HepG2 (cell line): Measurements from ENCODE around the gene SLC12A5. TPM values are rescaled to one million over a fixed set of nuclear protein-coding genes. Genes with fewer than 3 reads are reported as not detected.

ENCODE experiments used
- CHD4 ChIP-seq: fragments of 200-600 bp; sonication (generic); IDR thresholded peaks from 2 replicates; pipeline ENCODE4 v1.7.0; 2017; ENCODE audit warnings: mild to moderate bottlenecking, low read length, borderline replicate concordance
- FOSL1 ChIP-seq: sonication (generic); formaldehyde crosslinking; IDR thresholded peaks from 2 replicates; pipeline ENCODE4 v1.9.0; 2021; ENCODE audit warnings: missing genetic modification reagents, borderline replicate concordance
- HIVEP1 ChIP-seq: sonication (generic); formaldehyde crosslinking; IDR thresholded peaks from 2 replicates; pipeline ENCODE4 v1.4.0; 2020; ENCODE audit warnings: mild to moderate bottlenecking, missing genetic modification reagents
- HNRNPL ChIP-seq: fragments of 200-400 bp; formaldehyde crosslinking; IDR thresholded peaks from 2 replicates; pipeline ENCODE4 v1.6.1; 2017; ENCODE audit warnings: mild to moderate bottlenecking, low read depth, low read length
- IRX3 ChIP-seq: sonication (generic); formaldehyde crosslinking; IDR thresholded peaks from 2 replicates; pipeline ENCODE4 v1.8.1; 2023; ENCODE audit warnings: mild to moderate bottlenecking, low read depth, missing genetic modification reagents, borderline replicate concordance
- KDM6A ChIP-seq: IDR thresholded peaks from 2 replicates; pipeline ENCODE4 v1.6.1; 2016; ENCODE audit warnings: low read depth
- MTA1 ChIP-seq: sonication (generic); formaldehyde crosslinking; IDR thresholded peaks from 2 replicates; pipeline ENCODE4 v1.4.0; 2020; ENCODE audit warnings: missing genetic modification reagents, mild to moderate bottlenecking, borderline replicate concordance
- REPIN1 ChIP-seq: sonication (generic); formaldehyde crosslinking; IDR thresholded peaks from 2 replicates; pipeline ENCODE4 v1.8.0; 2022; ENCODE audit warnings: missing genetic modification reagents, low read depth, mild to moderate bottlenecking, borderline replicate concordance
- SPEN ChIP-seq: sonication (generic); formaldehyde crosslinking; IDR thresholded peaks from 2 replicates; pipeline ENCODE4 v1.5.1; 2020; ENCODE audit warnings: low read depth, mild to moderate bottlenecking, missing genetic modification reagents
- TOPORS ChIP-seq: sonication (generic); formaldehyde crosslinking; IDR thresholded peaks from 2 replicates; pipeline ENCODE4 v1.8.0; 2023; ENCODE audit warnings: mild to moderate bottlenecking, missing genetic modification reagents
- YEATS4 ChIP-seq: sonication (generic); formaldehyde crosslinking; IDR thresholded peaks from 2 replicates; pipeline ENCODE4 v1.4.0; 2020; ENCODE audit warnings: missing genetic modification reagents, borderline replicate concordance
- ZKSCAN8 ChIP-seq: IDR thresholded peaks from 2 replicates; pipeline ENCODE4 v1.6.1; 2016; ENCODE audit warnings: borderline replicate concordance, missing genetic modification reagents, missing compliant biosample characterization
- ZNF180 ChIP-seq: sonication (generic); formaldehyde crosslinking; IDR thresholded peaks from 2 replicates; pipeline ENCODE4 v1.4.0; 2020; ENCODE audit warnings: low read depth, missing genetic modification reagents, borderline replicate concordance
- ZNF331 ChIP-seq: sonication (generic); formaldehyde crosslinking; IDR thresholded peaks from 2 replicates; pipeline ENCODE4 v1.4.0; 2020; ENCODE audit warnings: missing genetic modification reagents
- ZNF333 ChIP-seq: sonication (generic); formaldehyde crosslinking; IDR thresholded peaks from 2 replicates; pipeline ENCODE4 v1.4.0; 2020; ENCODE audit warnings: mild to moderate bottlenecking, missing genetic modification reagents, borderline replicate concordance
- ZNF577 ChIP-seq: sonication (generic); formaldehyde crosslinking; IDR thresholded peaks from 2 replicates; pipeline ENCODE4 v1.4.0; 2020; ENCODE audit warnings: mild to moderate bottlenecking, low read depth, missing genetic modification reagents, borderline replicate concordance
- ZNF841 ChIP-seq: sonication (generic); formaldehyde crosslinking; IDR thresholded peaks from 2 replicates; pipeline ENCODE4 v1.8.1; 2023; ENCODE audit warnings: missing genetic modification reagents, borderline replicate concordance
- ZNF850 ChIP-seq: sonication (generic); formaldehyde crosslinking; conservative IDR thresholded peaks from 2 replicates; pipeline ENCODE4 v1.9.0; 2021; ENCODE audit warnings: mild to moderate bottlenecking, missing genetic modification reagents
- polyA plus RNA-seq, 8 experiments: library from polyadenylated mRNA; depleted of rRNA in 3 of 8; stranded (reverse) in 7 of 8; unstranded in 1 of 8; fragments of >200 nt; fragmentation: Illumina TruSeq in 4 of 8; extraction: Trizol in 4 of 8; gene quantifications; 2 replicates each; pipeline versions ENCODE4 v1.2.1 to v1.2.3, GENCODE V29; 2011 to 2016; ENCODE audit warnings: low read depth in 4 of 8, missing spikeins in 1 of 8, mixed read lengths in 1 of 8; ENCODE audit not compliant: insufficient read depth in 1 of 8
- total RNA-seq, 5 experiments: library from RNA; depleted of rRNA; stranded (reverse); fragments of >200 nt; fragmentation: Illumina TruSeq; extraction: Trizol; gene quantifications; 2 replicates each; pipeline ENCODE4 v1.2.3, GENCODE V29; 2016; ENCODE audit warnings: low read depth in 1 of 5
- TF ChIP-seq, protein P1 (sequence below): sonication (generic); formaldehyde crosslinking; conservative IDR thresholded peaks from 2 replicates; pipeline ENCODE4 v1.4.0; 2020; ENCODE audit warnings: mild to moderate bottlenecking, missing genetic modification reagents, moderate library complexity
- TF ChIP-seq, protein P2 (sequence below): sonication (generic); formaldehyde crosslinking; IDR thresholded peaks from 2 replicates; pipeline ENCODE4 v1.4.0; 2020; ENCODE audit warnings: missing genetic modification reagents
- TF ChIP-seq, protein P3 (sequence below): sonication (generic); formaldehyde crosslinking; IDR thresholded peaks from 2 replicates; pipeline ENCODE4 v1.4.0; 2020; ENCODE audit warnings: missing genetic modification reagents, mild to moderate bottlenecking, borderline replicate concordance

SLC12A5 gene
- total and polyA plus RNA-seq, 2 of the 13 experiments (the other 11 are each of a cell fraction or from before 2014, with no cell fraction given), result 4.3 to 5.4 TPM

DNA sequence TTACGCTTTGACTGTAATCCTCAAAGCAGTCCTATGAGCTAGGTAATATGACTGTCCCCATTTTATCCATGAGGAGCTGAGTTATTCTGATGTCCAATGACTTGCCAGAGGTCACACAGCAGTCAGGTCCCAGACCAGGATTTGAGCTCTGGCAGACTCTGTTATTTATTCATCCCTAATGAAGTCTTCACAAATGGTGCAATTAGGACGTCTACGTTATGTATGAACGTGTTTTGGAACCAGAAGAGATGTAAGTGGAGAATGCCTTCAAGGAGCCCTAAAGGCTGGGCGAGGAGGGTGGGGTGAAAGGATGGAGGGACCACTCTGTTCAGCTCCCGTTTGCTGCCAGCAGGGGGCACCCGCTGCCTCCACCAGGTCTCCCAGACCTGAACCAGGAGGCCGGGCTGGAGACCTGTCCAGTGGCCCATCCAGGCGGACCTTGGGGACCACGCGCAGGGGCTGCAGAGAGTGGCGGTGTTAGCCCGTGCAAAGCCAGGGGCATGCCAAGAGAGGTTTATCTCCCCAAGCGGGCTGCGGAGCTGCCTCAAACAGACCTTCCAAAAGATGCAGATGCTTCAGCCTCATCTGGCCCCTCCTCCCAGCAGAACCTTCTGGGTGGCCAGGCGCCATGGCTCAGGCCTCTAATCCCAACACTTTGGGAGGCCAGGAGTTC is 41.8 kb upstream of the SLC12A5 start (continued):
- TF ChIP-seq, protein P1, sequence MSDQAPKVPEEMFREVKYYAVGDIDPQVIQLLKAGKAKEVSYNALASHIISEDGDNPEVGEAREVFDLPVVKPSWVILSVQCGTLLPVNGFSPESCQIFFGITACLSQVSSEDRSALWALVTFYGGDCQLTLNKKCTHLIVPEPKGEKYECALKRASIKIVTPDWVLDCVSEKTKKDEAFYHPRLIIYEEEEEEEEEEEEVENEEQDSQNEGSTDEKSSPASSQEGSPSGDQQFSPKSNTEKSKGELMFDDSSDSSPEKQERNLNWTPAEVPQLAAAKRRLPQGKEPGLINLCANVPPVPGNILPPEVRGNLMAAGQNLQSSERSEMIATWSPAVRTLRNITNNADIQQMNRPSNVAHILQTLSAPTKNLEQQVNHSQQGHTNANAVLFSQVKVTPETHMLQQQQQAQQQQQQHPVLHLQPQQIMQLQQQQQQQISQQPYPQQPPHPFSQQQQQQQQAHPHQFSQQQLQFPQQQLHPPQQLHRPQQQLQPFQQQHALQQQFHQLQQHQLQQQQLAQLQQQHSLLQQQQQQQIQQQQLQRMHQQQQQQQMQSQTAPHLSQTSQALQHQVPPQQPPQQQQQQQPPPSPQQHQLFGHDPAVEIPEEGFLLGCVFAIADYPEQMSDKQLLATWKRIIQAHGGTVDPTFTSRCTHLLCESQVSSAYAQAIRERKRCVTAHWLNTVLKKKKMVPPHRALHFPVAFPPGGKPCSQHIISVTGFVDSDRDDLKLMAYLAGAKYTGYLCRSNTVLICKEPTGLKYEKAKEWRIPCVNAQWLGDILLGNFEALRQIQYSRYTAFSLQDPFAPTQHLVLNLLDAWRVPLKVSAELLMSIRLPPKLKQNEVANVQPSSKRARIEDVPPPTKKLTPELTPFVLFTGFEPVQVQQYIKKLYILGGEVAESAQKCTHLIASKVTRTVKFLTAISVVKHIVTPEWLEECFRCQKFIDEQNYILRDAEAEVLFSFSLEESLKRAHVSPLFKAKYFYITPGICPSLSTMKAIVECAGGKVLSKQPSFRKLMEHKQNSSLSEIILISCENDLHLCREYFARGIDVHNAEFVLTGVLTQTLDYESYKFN, result no peak
- no peak for TF ChIP-seq KDM6A (CRISPR knock-in tag)
- TF ChIP-seq MTA1, result no peak
- 0 out of 2 replicates have a peak, but pooled peaks have one; percentile 44 for TF ChIP-seq ZNF331
- TF ChIP-seq ZNF333 (CRISPR knock-in tag), result no peak
- TF ChIP-seq ZNF577 (CRISPR knock-in tag), result no peak
- TF ChIP-seq HNRNPL, result no peak
- no peak for TF ChIP-seq ZNF850 (CRISPR knock-in tag)
- no peak for TF ChIP-seq SPEN (CRISPR knock-in tag)
- TF ChIP-seq REPIN1 (CRISPR knock-in tag), result no peak
- TF ChIP-seq ZKSCAN8 (CRISPR knock-in tag), result no peak
- TF ChIP-seq YEATS4 (CRISPR knock-in tag), result no peak
- TF ChIP-seq CHD4, result no peak
- TF ChIP-seq, protein P2, sequence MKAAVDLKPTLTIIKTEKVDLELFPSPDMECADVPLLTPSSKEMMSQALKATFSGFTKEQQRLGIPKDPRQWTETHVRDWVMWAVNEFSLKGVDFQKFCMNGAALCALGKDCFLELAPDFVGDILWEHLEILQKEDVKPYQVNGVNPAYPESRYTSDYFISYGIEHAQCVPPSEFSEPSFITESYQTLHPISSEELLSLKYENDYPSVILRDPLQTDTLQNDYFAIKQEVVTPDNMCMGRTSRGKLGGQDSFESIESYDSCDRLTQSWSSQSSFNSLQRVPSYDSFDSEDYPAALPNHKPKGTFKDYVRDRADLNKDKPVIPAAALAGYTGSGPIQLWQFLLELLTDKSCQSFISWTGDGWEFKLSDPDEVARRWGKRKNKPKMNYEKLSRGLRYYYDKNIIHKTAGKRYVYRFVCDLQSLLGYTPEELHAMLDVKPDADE (CRISPR knock-in tag), result no peak
- no peak for TF ChIP-seq TOPORS (CRISPR knock-in tag)
- TF ChIP-seq, protein P3, sequence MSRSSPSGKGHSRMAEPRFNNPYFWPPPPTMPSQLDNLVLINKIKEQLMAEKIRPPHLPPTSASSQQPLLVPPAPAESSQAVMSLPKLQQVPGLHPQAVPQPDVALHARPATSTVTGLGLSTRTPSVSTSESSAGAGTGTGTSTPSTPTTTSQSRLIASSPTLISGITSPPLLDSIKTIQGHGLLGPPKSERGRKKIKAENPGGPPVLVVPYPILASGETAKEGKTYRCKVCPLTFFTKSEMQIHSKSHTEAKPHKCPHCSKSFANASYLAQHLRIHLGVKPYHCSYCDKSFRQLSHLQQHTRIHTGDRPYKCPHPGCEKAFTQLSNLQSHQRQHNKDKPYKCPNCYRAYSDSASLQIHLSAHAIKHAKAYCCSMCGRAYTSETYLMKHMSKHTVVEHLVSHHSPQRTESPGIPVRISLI (CRISPR knock-in tag), result peak; percentile 40; the same call in 1 of the 2 replicates
- TF ChIP-seq ZNF841 (CRISPR knock-in tag), result no peak
- no peak for TF ChIP-seq HIVEP1
- no peak for TF ChIP-seq IRX3 (CRISPR knock-in tag)
- no peak for TF ChIP-seq FOSL1 (CRISPR knock-in tag)
- TF ChIP-seq ZNF180, result no peak
